Epithelial cell of esophagus (primary cell): Measurements from ENCODE around the gene FSTL5.

ENCODE experiments used
- DNase-seq: peaks from one replicate; pipeline ENCODE4 v3.0.0; 2010; ENCODE audit warnings: low read depth
- H3K4me3 ChIP-seq: 2 replicates; pipeline ENCODE4 v1.5.1; 2011; ENCODE audit warnings: mild to moderate bottlenecking, low read length, control low read depth
- TF ChIP-seq, protein P1 (sequence below): IDR thresholded peaks from 2 replicates; pipeline ENCODE4 v1.5.1; 2011; ENCODE audit warnings: low read depth, mild to moderate bottlenecking, low read length, control low read depth, inconsistent platforms; ENCODE audit not compliant: insufficient read depth; ENCODE audit errors: missing control alignments

The FSTL5 gene

DNA sequence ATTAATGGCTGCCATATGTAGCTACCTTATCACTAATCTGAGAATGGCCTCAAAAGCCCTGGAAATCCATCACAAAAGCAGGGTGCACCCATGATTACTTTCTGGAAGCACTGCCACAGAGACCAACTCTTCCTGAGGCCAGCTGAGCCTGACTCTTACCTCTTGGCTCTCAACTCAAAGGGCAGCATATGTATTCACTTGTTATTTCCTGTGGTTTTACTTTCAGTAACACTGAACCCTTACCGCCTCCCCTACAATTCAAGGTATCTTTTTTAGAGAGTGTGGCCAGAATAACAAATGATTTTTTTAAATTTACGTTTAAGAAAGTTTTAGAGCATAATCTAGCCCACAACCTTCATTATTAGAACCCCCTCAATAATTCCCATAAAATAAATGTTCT is 434.9 kb downstream of the FSTL5 start:
- DNase-seq, result no peak
- no peak overlapping the region for H3K4me3 ChIP-seq
- TF ChIP-seq, protein P1, sequence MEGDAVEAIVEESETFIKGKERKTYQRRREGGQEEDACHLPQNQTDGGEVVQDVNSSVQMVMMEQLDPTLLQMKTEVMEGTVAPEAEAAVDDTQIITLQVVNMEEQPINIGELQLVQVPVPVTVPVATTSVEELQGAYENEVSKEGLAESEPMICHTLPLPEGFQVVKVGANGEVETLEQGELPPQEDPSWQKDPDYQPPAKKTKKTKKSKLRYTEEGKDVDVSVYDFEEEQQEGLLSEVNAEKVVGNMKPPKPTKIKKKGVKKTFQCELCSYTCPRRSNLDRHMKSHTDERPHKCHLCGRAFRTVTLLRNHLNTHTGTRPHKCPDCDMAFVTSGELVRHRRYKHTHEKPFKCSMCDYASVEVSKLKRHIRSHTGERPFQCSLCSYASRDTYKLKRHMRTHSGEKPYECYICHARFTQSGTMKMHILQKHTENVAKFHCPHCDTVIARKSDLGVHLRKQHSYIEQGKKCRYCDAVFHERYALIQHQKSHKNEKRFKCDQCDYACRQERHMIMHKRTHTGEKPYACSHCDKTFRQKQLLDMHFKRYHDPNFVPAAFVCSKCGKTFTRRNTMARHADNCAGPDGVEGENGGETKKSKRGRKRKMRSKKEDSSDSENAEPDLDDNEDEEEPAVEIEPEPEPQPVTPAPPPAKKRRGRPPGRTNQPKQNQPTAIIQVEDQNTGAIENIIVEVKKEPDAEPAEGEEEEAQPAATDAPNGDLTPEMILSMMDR, result no peak

DNA sequence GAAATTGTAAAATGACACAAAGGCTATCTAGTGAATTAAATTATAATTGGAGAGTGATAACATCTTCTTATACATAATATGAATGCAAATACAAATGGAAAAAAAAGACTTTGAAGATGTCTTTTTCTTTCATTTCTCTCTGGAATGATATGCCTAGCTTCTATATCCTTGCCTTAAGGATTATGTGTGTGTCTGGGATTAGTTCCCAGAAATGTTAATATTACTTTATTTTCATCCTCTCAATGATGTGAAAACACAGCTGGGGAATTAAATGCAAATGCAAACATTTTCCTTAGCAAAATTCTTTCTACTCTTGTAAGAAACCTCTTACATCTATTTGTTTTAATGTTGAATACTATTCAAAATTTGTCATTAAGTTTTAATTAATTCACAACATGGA is 441.9 kb downstream of the FSTL5 start:
- DNase-seq, result no peak
- TF ChIP-seq, protein P1, result no peak
- H3K4me3 ChIP-seq, result no peak overlapping the region

DNA sequence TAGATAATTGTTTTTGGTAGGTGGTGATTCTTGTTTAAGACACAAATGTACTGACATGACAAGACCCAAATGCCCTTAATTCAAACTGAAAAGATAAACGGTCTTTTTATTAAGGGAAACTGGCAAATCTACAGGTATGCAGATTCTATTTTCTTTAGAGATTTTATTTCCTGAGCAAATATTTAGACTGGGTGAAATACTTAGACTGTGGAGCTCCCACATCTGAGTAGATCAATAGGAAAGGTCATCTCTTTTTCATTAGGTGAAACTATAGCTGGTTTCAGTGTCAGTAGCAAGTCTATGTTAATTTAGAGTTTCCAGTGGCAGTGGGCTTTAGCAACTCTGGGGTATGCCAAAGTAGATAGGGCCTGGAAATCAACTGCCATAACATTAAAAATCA is 446.7 kb downstream of the FSTL5 start:
- TF ChIP-seq, protein P1, result no peak
- H3K4me3 ChIP-seq, result no peak overlapping the region
- no peak for DNase-seq

DNA sequence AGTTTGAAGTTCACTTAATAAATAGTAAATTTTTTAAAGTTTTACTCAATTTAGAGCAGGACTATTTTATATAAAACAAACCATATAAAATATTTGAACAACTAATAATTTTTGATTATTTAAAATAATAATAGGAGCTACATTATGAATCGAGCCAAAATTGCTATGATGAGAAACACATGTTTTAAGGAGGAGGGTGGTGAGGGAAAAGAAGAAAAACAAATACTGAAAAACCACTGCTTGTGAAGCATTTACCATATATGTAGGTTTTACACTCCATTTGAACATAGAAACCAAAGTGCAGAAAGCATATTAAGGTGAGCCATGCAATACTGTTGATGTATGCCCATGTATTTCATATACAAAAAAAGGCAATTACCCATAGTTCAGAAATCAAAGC is 448.9 kb downstream of the FSTL5 start:
- TF ChIP-seq, protein P1, result no peak
- H3K4me3 ChIP-seq, result no peak overlapping the region
- no peak for DNase-seq

DNA sequence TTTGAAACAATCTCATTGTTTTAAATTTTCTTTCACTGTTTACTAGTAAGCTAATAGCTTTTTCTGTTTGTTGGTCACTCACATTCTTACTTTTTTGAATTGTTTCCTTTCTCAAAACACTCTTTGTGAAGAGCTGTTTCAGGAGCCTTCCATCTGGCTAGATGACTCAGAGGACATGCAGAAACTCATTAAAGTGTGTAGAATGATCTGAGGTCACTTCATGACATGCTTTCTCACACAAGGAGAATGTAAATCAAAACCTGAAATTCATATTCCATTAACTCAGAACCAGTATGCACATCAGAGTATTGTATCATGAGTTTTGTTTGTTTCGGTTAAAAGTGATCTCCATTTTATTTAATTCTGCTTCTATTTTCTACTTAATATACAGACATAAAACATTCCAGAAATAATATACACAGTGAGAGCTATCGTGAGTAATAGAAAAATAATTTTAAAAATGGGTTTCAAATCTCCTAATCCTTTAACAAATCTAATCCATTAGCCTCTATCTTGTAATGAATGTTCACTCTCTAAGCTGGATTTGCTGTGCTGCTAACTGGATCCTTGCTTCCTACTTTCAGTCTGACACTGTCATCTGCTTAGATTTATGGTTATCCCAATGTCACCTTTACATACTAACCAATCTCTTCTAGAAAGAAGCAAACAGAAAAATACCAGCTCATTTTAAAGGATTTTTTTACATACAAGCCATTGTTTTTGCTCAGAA is 449.6 kb downstream of the FSTL5 start:
- DNase-seq, result peak; percentile 96
- no peak overlapping the region for H3K4me3 ChIP-seq
- TF ChIP-seq, protein P1, result no peak

DNA sequence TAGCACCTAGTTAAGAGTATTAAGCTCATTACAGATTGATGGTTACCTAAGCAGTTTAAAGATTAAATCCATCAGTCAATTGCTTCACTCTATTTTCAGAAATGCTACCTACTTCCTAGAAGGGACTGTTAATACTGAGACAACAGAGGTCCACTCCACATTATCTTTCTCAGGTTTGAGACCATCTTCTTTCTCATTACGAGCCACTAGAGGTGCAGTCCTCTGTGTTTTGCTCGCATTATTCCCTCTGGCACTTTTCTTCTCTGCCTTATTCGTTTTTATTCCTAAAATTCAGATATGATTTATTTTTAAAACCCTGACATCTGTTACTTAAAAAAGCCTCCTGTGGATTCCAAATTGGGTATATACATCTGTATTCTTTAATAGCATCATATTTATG is 459.1 kb downstream of the FSTL5 start:
- no peak overlapping the region for H3K4me3 ChIP-seq
- TF ChIP-seq, protein P1, result no peak
- no peak for DNase-seq

DNA sequence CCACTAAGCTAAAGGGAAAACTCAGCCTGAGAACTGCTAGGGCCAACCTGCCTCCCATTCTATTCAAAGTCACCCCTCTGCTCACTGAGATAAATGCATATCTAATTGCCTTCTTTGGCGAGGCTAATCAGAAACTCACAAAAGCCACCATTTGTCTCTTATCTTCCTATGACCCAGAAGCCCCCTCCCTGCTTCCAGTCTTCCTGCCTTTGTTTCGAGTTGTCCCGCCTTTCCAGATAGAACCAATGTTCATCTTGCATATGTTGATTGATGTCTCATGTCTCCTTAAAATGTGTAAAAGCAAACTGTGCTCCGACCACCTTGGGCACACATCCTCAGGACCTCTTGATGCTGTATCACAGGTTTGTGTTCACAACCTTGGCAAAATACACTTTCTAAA is 459.8 kb downstream of the FSTL5 start:
- TF ChIP-seq, protein P1, result no peak
- DNase-seq, result no peak
- H3K4me3 ChIP-seq, result no peak overlapping the region
